Upper lobe of left lung (tissue), 6 donors: ENCODE results near the gene RGCC. TPM values are rescaled to one million over a fixed set of nuclear protein-coding genes. Genes with fewer than 3 reads are reported as not detected.
A peak's percentile ranks its signal among the peaks of the same experiment; 100 is the strongest.

Experiments used
- ATAC-seq, 2 donors: fragments of 200-7000 bp; cut with Tn5 transposase; one replicate each; pipeline ENCODE4 v1.9.1; 2022; ENCODE audit warnings: mild to moderate bottlenecking in 2 of 2, moderate library complexity in 2 of 2; ENCODE audit not compliant: low FRiP score in 2 of 2
- DNase-seq, 2 donors: peaks; one replicate each; pipeline ENCODE4 v3.0.0-alpha.2; 2019 to 2020
- H3K27ac ChIP-seq, 4 donors: fragments of 200-600 bp; sonication (generic); one replicate each; pipeline ENCODE4 v1.5.1; 2016 to 2019
- H3K27me3 ChIP-seq, 4 donors: fragments of 200-600 bp; sonication (generic); one replicate each; pipeline ENCODE4 v1.5.1; 2017 to 2019
- H3K36me3 ChIP-seq, 4 donors: fragments of 200-600 bp; sonication (generic); one replicate each; pipeline ENCODE4 v1.5.1; 2016 to 2019
- H3K4me1 ChIP-seq, 4 donors: fragments of 200-600 bp; sonication (generic); one replicate each; pipeline ENCODE4 v1.5.1; 2018 to 2019
- H3K4me3 ChIP-seq, 4 donors: fragments of 200-600 bp; sonication (generic); one replicate each; pipeline ENCODE4 v1.5.1; 2017 to 2019; ENCODE audit warnings: mild to moderate bottlenecking in 2 of 4, moderate library complexity in 1 of 4
- H3K9me3 ChIP-seq, 4 donors: fragments of 200-600 bp; sonication (generic); one replicate each; pipeline ENCODE4 v1.5.1; 2018 to 2019
- CTCF ChIP-seq, 6 experiments: fragments of 450-650 bp in 4 of 6; fragments of 200-600 bp in 2 of 6; sonication (generic) in 2 of 6; IDR thresholded peaks; one replicate each; pipeline ENCODE4 v1.5.1; 2016 to 2019; ENCODE audit warnings: antibody characterized with exemption in 6 of 6
- EP300 ChIP-seq, 4 donors: sonication (generic); formaldehyde crosslinking; IDR thresholded peaks; one replicate each; pipeline ENCODE4 v1.5.1; 2017; ENCODE audit warnings: antibody characterized with exemption in 4 of 4, control low read depth in 2 of 4
- POLR2A ChIP-seq, 4 donors: fragments of 450-650 bp; IDR thresholded peaks; one replicate each; pipeline ENCODE4 v1.5.1; 2016 to 2017; ENCODE audit warnings: antibody characterized with exemption in 4 of 4, mild to moderate bottlenecking in 2 of 4
- POLR2AphosphoS5 ChIP-seq, 2 donors: sonication (generic); formaldehyde crosslinking; IDR thresholded peaks; one replicate each; pipeline ENCODE4 v1.5.1; 2017; ENCODE audit warnings: antibody characterized with exemption in 2 of 2
- WGBS, 2 donors: methylation state at CpG; one replicate each; pipeline ENCODE4 v1.1.5; 2017 to 2018; 5-methylcytosine and 5-hydroxymethylcytosine counted together
- total RNA-seq, 6 donors: library from RNA; depleted of rRNA in 4 of 6; stranded (reverse); fragments of >200 nt in 4 of 6; gene quantifications; one replicate each; pipeline versions ENCODE4 v1.1.0 to v1.2.1, GENCODE V29; 2016 to 2021
- donor health status: DM: no; HTN: no; CAD: no; lungs with moderate emphysema.
- donor health status: DM: no; HTN: yes; CAD: no; lungs with severe emphysema.

Gene RGCC
- total RNA-seq, 6 donors from 2014 or later, result 359 to 1,301 (median 720) TPM

GRCh38 chr13:41465241-41465847 lies 8.0 kb downstream of the RGCC start:
- Histone ChIP-seq H3K9me3 (no peaks in the 10 kb centered on the region), H3K36me3 (peaks cover 10 to 99% (median 51%) of the 10 kb centered on the region in 4 donors), H3K27ac (peak overlapping the region; percentile 80 to 96 (median 94)), H3K4me3 (peak overlapping the region in 2 of 4 donors; percentile 9 to 92), H3K4me1 (peaks cover 48 to 57% (median 52%) of the 10 kb centered on the region in 4 donors), H3K27me3 (no peaks in the 10 kb centered on the region)
- no peak for TF ChIP-seq CTCF (IDR thresholded peaks at IDR 0.05)
- no peak for TF ChIP-seq EP300 (IDR thresholded peaks at IDR 0.05)
- peak in 1 of 4 donors; percentile 41 for TF ChIP-seq POLR2A (IDR thresholded peaks at IDR 0.05)
- peak; percentile 64 to 80 for TF ChIP-seq POLR2AphosphoS5 (IDR thresholded peaks at IDR 0.05)
- 34 to 47% methylated on average over 3 to 4 of the region's 4 CpGs for WGBS, 2 donors
- ATAC-seq (peak; percentile 71 to 72), DNase-seq (peak in 1 of 2 donors; percentile 87)

- no peak for ATAC-seq
- Histone ChIP-seq H3K4me3 (peak overlapping the region in 1 of 4 donors; percentile 92), H3K36me3 (peaks cover 10 to 99% (median 54%) of the 10 kb centered on the region in 4 donors), H3K4me1 (peaks cover 45 to 57% (median 52%) of the 10 kb centered on the region in 4 donors), H3K27me3 (no peaks in the 10 kb centered on the region), H3K27ac (peak overlapping the region; percentile 80 to 96 (median 94)), H3K9me3 (no peaks in the 10 kb centered on the region)
- TF ChIP-seq POLR2A (IDR thresholded peaks at IDR 0.05) (peak in 1 of 4 donors; percentile 28), CTCF (IDR thresholded peaks at IDR 0.05) (no peak)
- WGBS, 2 donors, result 84 to 91% methylated on average over 1 of the region's 1 CpG
- no peak for DNase-seq
These were observed 8.6 kb downstream of the RGCC start for GRCh38 chr13:41465898-41466320.

DNA sequence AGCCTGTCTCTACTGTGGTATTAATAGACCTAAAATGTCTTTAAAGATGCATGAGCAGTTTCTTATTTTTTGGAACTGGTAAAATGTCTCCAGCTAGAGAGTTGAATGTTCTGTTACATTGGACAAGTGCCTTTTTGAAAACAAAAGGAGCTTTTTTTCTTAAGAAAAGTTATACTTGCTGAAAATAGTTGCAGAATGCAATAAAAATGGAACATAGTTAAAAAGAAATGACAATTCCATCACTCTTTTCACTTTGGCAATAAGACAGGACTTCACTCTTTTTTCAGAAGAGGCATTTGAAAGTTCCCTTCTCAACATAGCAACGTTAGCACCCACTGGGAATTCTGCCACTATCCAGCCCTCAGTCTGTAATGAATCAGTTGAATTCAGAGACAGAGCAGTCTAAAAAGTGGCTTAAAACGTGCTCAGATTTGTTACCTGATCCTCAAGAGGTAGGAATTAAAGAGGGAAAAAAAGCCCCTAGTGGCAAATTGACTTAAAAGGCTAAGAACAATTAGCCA lies 10.1 kb downstream of the RGCC start:
- peak overlapping the region in 1 of 4 donors; percentile 92 for H3K4me3 ChIP-seq
- no peaks in the 10 kb centered on the region for H3K27me3 ChIP-seq
- DNase-seq (no peak), ATAC-seq (no peak)
- H3K4me1 ChIP-seq, result peaks cover 35 to 52% (median 46%) of the 10 kb centered on the region in 4 donors
- WGBS, 2 donors, result 58 to 63% methylated on average over 2 of the region's 2 CpGs
- no peak for TF ChIP-seq POLR2AphosphoS5 (IDR thresholded peaks at IDR 0.05)
- TF ChIP-seq POLR2A (IDR thresholded peaks at IDR 0.05), result no peak
- TF ChIP-seq CTCF (IDR thresholded peaks at IDR 0.05), result no peak
- no peak for TF ChIP-seq EP300 (IDR thresholded peaks at IDR 0.05)
- H3K36me3 ChIP-seq, result peaks cover 10 to 95% (median 51%) of the 10 kb centered on the region in 4 donors
- H3K9me3 ChIP-seq, result no peaks in the 10 kb centered on the region
- peak overlapping the region in 3 of 4 donors; percentile 80 to 96 (median 95) for H3K27ac ChIP-seq

- WGBS, 2 donors, result 96 to 100% methylated on average over 2 of the region's 2 CpGs
- TF ChIP-seq POLR2A (IDR thresholded peaks at IDR 0.05) (no peak), EP300 (IDR thresholded peaks at IDR 0.05) (no peak), CTCF (IDR thresholded peaks at IDR 0.05) (no peak), POLR2AphosphoS5 (IDR thresholded peaks at IDR 0.05) (no peak)
- ATAC-seq, result no peak
- Histone ChIP-seq H3K9me3 (no peaks in the 10 kb centered on the region), H3K27me3 (no peaks in the 10 kb centered on the region), H3K4me1 (peaks cover 33 to 42% (median 38%) of the 10 kb centered on the region in 4 donors), H3K4me3 (no peak overlapping the region), H3K27ac (peak overlapping the region in 1 of 4 donors; percentile 96), H3K36me3 (peaks cover 10 to 85% (median 50%) of the 10 kb centered on the region in 4 donors)
- no peak for DNase-seq
These were observed 11.3 kb downstream of the RGCC start for GRCh38 chr13:41468631-41469030.
